NCI-H1092 treated with DMSO at 0.1 percent for 48 hours (cell line): ENCODE data around the gene NT5E.

Source experiments
- DNase-seq: peaks from one replicate; lab custom pipeline; 2025; lab: John Stamatoyannopoulos, UW

NT5E gene

GRCh38 chr6:85460154-85460920, 10.5 kb downstream of the NT5E start:
- no peak for DNase-seq

GRCh38 chr6:85460921-85461797, 11.3 kb downstream of the NT5E start:
- no peak for DNase-seq

GRCh38 chr6:85461798-85462170, 11.9 kb downstream of the NT5E start:
- DNase-seq: no peak

GRCh38 chr6:85462673-85463072, 12.8 kb downstream of the NT5E start:
- peak; percentile 4 for DNase-seq

GRCh38 chr6:85463621-85464259, 13.9 kb downstream of the NT5E start:
- no peak for DNase-seq

GRCh38 chr6:85464260-85464644, 14.4 kb downstream of the NT5E start:
- no peak for DNase-seq

- no peak for DNase-seq
Observed at GRCh38 chr6:85464722-85465150, 14.9 kb downstream of the NT5E start.

- DNase-seq: no peak
Observed at GRCh38 chr6:85465762-85466161, 15.9 kb downstream of the NT5E start.

GRCh38 chr6:85468326-85468725, 18.4 kb downstream of the NT5E start:
- no peak for DNase-seq

GRCh38 chr6:85469276-85470022, 19.6 kb downstream of the NT5E start:
- DNase-seq: no peak

GRCh38 chr6:85470023-85470410, 20.1 kb downstream of the NT5E start:
- DNase-seq: no peak

- DNase-seq: no peak
Observed at GRCh38 chr6:85472744-85473143, 22.9 kb downstream of the NT5E start.

- no peak for DNase-seq
Observed at GRCh38 chr6:85473748-85474147, 23.9 kb downstream of the NT5E start.

- no peak for DNase-seq
Observed at GRCh38 chr6:85476532-85476931, 26.6 kb downstream of the NT5E start.

GRCh38 chr6:85479208-85479607, 29.3 kb downstream of the NT5E start:
- DNase-seq: no peak

- DNase-seq: no peak
Observed at GRCh38 chr6:85482206-85482904, 32.5 kb downstream of the NT5E start.

- DNase-seq: peak; percentile 13
Observed at GRCh38 chr6:85482905-85483700, 33.2 kb downstream of the NT5E start.

- no peak for DNase-seq
Observed at GRCh38 chr6:85483846-85484245, 34.0 kb downstream of the NT5E start.

- peak; percentile 67 for DNase-seq
Observed at GRCh38 chr6:85484948-85485347, 35.1 kb downstream of the NT5E start.

- no peak for DNase-seq
Observed at GRCh38 chr6:85490516-85491248, 40.8 kb downstream of the NT5E start.
